Measurements from ENCODE around the gene SLC20A1. TPM values are rescaled to one million over a fixed set of nuclear protein-coding genes. Genes with fewer than 3 reads are reported as not detected.

The SLC20A1 gene
- total RNA-seq, 1 experiment from 2014 or later = 209 TPM

DNA sequence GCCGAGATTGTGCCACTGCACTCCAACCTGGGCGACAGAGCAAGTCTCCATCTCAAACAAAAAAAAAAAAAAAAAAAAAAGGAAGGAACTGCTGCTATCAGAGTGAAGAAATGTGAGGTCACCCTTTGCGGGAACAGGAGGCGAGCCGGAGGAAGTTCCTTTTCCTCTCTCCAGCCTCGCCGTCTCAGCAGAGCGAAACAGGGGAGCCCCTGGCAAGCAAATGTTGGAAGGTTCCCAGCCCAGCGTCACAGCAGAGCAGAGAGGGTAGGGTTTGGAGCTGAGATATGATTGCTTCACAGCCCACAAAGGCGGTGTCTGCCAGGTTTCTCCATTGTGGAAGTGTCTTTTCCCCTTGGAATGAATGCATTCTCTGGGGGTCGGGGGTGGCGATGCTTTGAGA lies 28.5 kb downstream of the SLC20A1 start:
- no peaks in the 10 kb centered on the region for H4K20me1 ChIP-seq (ENCODE audit: low read length)
- CTCF ChIA-PET = no interaction called here
- H3F3A ChIP-seq (ENCODE audit: low read length, unreplicated experiment) = no peaks in the 10 kb centered on the region
- no peaks in the 10 kb centered on the region for H3K79me2 ChIP-seq (ENCODE audit: low read length)
- intact Hi-C loops (cut with micrococcal nuclease) = no loop called here
- no peak overlapping the region for H3K4me3 ChIP-seq (ENCODE audit: low read length)
- no peaks in the 10 kb centered on the region for H3K9me2 ChIP-seq (replicated peaks; ENCODE audit: low read length)
- no peak overlapping the region for H3K27ac ChIP-seq (ENCODE audit: low read length)
- DNase-seq (no peak), ATAC-seq (no peak)
- H3K9me3 ChIP-seq (ENCODE audit: low read length) = no peaks in the 10 kb centered on the region
- no peaks in the 10 kb centered on the region for H3K36me3 ChIP-seq (ENCODE audit: low read depth, low read length)
- POLR2A ChIA-PET (ENCODE audit: unreplicated experiment) = interaction anchor here (0.7 kb wide), 1 partner anchor 267 kb away, joined by 6 read pairs; no protein-coding TSS in a partner anchor
- no TSS peak for BruUV-seq (replicated peaks)
- TF ChIP-seq EZH2phosphoT487 (IDR thresholded peaks at IDR 0.05; ENCODE audit: borderline replicate concordance, low read length) = no peak
- H3K9ac ChIP-seq (ENCODE audit: low read length) = no peak overlapping the region
- H3K27me3 ChIP-seq (ENCODE audit: low read length) = no peaks in the 10 kb centered on the region
- H3K4me2 ChIP-seq (ENCODE audit: low read length) = no peak overlapping the region
- H2AFZ ChIP-seq (ENCODE audit: low read length) = no peak overlapping the region
- peaks cover 15% of the 10 kb centered on the region for H3K4me1 ChIP-seq (ENCODE audit: insufficient read depth, low read length)

DNA sequence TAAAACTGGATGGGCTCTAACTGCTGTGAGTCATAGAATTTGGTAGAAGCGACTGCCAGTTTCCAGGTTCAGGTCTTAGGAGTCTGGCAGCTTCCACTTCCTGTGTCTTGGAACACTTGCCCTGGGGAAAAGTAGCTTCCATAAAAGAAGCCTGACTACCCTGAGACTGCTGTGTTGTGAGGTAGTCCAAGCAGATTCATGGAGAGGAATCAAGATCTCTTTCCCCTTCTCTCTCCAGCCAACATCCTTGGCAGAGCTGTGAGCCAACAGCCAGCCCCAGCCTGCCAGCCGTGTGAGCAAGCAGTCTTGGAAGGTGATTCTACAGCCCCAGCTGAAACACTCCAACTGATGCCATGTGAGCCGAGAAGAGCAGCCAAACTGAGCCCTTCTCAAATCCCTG lies 33.7 kb downstream of the SLC20A1 start:
- TF ChIP-seq CTCF (conservative IDR thresholded peaks at IDR 0.05; ENCODE audit: low read depth, low read length) (no peak), EZH2 (IDR thresholded peaks at IDR 0.05; ENCODE audit: low read length, unreplicated experiment) (no peak), EZH2phosphoT487 (IDR thresholded peaks at IDR 0.05; ENCODE audit: borderline replicate concordance, low read length) (no peak)
- Histone ChIP-seq H3K4me1 (ENCODE audit: insufficient read depth, low read length) (peaks cover 7% of the 10 kb centered on the region; the same call in 1 of the 2 replicates), H2AFZ (ENCODE audit: low read length) (peak overlapping the region; percentile 13; the same call in 1 of the 2 replicates), H3K9me2 (replicated peaks; ENCODE audit: low read length) (no peaks in the 10 kb centered on the region), H4K20me1 (ENCODE audit: low read length) (no peaks in the 10 kb centered on the region), H3K9ac (ENCODE audit: low read length) (no peak overlapping the region), H3F3A (ENCODE audit: low read length, unreplicated experiment) (no peaks in the 10 kb centered on the region), H3K79me2 (ENCODE audit: low read length) (no peaks in the 10 kb centered on the region), H3K4me3 (ENCODE audit: low read length) (no peak overlapping the region), H3K27me3 (ENCODE audit: low read length) (no peaks in the 10 kb centered on the region), H3K9me3 (ENCODE audit: low read length) (no peaks in the 10 kb centered on the region), H3K27ac (ENCODE audit: low read length) (0 out of 2 replicates have a peak overlapping the region, but pooled peaks have one; percentile 6), H3K4me2 (ENCODE audit: low read length) (no peak overlapping the region), H3K36me3 (ENCODE audit: low read depth, low read length) (no peaks in the 10 kb centered on the region)
- peak; percentile 81 for ATAC-seq
- no TSS peak for BruUV-seq (replicated peaks)
- ChIA-PET CTCF (no interaction called here), POLR2A (ENCODE audit: unreplicated experiment) (interaction anchor here (0.6 kb wide), 1 partner anchor 12 kb away, joined by 3 read pairs; no protein-coding TSS in a partner anchor)
- DNase-seq = peak; percentile 62
- intact Hi-C loops (cut with micrococcal nuclease) = no loop called here

- BruUV-seq (replicated peaks) = no TSS peak
Observed at GRCh38 chr2:112680666-112681101, 34.9 kb downstream of the SLC20A1 start.

More at GRCh38 chr2:112680666-112681101, 34.9 kb downstream of the SLC20A1 start:
- no peak for DNase-seq
- no peak for TF ChIP-seq EZH2phosphoT487 (IDR thresholded peaks at IDR 0.05; ENCODE audit: borderline replicate concordance, low read length)
- no peak for TF ChIP-seq EZH2 (IDR thresholded peaks at IDR 0.05; ENCODE audit: low read length, unreplicated experiment)
- TF ChIP-seq CTCF (conservative IDR thresholded peaks at IDR 0.05; ENCODE audit: low read depth, low read length) = no peak
- Histone ChIP-seq H3F3A (ENCODE audit: low read length, unreplicated experiment) (no peaks in the 10 kb centered on the region), H3K79me2 (ENCODE audit: low read length) (no peaks in the 10 kb centered on the region), H3K9ac (ENCODE audit: low read length) (no peak overlapping the region), H2AFZ (ENCODE audit: low read length) (no peak overlapping the region), H3K4me2 (ENCODE audit: low read length) (no peak overlapping the region), H4K20me1 (ENCODE audit: low read length) (no peaks in the 10 kb centered on the region), H3K9me3 (ENCODE audit: low read length) (no peaks in the 10 kb centered on the region), H3K27me3 (ENCODE audit: low read length) (no peaks in the 10 kb centered on the region), H3K9me2 (replicated peaks; ENCODE audit: low read length) (no peaks in the 10 kb centered on the region), H3K36me3 (ENCODE audit: low read depth, low read length) (no peaks in the 10 kb centered on the region), H3K27ac (ENCODE audit: low read length) (no peak overlapping the region), H3K4me3 (ENCODE audit: low read length) (no peak overlapping the region), H3K4me1 (ENCODE audit: insufficient read depth, low read length) (peaks cover 7% of the 10 kb centered on the region; the same call in 1 of the 2 replicates)
- POLR2A ChIA-PET (ENCODE audit: unreplicated experiment) = no interaction called here
- CTCF ChIA-PET = no interaction called here
- no peak for ATAC-seq
- intact Hi-C loops (cut with micrococcal nuclease) = no loop called here

Measured in PC-3 (cell line).